K562 (cell line): ENCODE measurements around the gene CYP4F3. TPM values are rescaled to one million over a fixed set of nuclear protein-coding genes. Genes with fewer than 3 reads are reported as not detected.

Experiments
- AFF1 ChIP-seq, 2 experiments: fragments of 450-650 bp; IDR thresholded peaks; 2 replicates each; pipeline ENCODE4 v1.6.1; 2018; ENCODE audit warnings: mild to moderate bottlenecking in 2 of 2, low read depth in 1 of 2; ENCODE audit not compliant: partially characterized antibody in 2 of 2
- ARNT ChIP-seq, 2 experiments: fragments of 450-650 bp; IDR thresholded peaks; 2 replicates each; pipeline ENCODE4 v1.6.1; 2016; ENCODE audit warnings: mild to moderate bottlenecking in 1 of 2
- FOXJ2 ChIP-seq: fragments of 200-800 bp; sonication (Bioruptor generic); IDR thresholded peaks from 2 replicates; pipeline ENCODE4 v1.6.1; 2016; ENCODE audit warnings: missing genetic modification characterization, missing compliant biosample characterization
- HMGXB4 ChIP-seq: sonication (generic); formaldehyde crosslinking; IDR thresholded peaks from 2 replicates; pipeline ENCODE4 v1.8.1; 2023; ENCODE audit warnings: mild to moderate bottlenecking, missing genetic modification reagents
- JUNB ChIP-seq: fragments of 450-650 bp; formaldehyde crosslinking; conservative IDR thresholded peaks from 2 replicates; pipeline ENCODE4 v1.4.0; 2020; ENCODE audit warnings: mild to moderate bottlenecking
- MCM3 ChIP-seq: fragments of 450-650 bp; IDR thresholded peaks from 2 replicates; pipeline ENCODE4 v1.6.1; 2016
- MIER1 ChIP-seq: fragments of 450-650 bp; IDR thresholded peaks from 2 replicates; pipeline ENCODE4 v1.6.1; 2016; ENCODE audit warnings: antibody characterized with exemption, mild to moderate bottlenecking, low read depth
- NCOR1 ChIP-seq: fragments of 450-650 bp; IDR thresholded peaks from 2 replicates; pipeline ENCODE4 v1.6.1; 2016; ENCODE audit warnings: mild to moderate bottlenecking, moderate library complexity
- POLR2AphosphoS2 ChIP-seq: IDR thresholded peaks from 2 replicates; pipeline ENCODE4 v1.6.1; 2012; ENCODE audit warnings: low read length, improper control_type of control experiment
- PRMT5 ChIP-seq: sonication (generic); formaldehyde crosslinking; IDR thresholded peaks from 2 replicates; pipeline ENCODE4 v1.5.0; 2020; ENCODE audit warnings: missing genetic modification reagents
- RBM34 ChIP-seq: fragments of 200-400 bp; formaldehyde crosslinking; IDR thresholded peaks from 2 replicates; pipeline ENCODE4 v1.6.1; 2018; ENCODE audit warnings: low read length, borderline replicate concordance; ENCODE audit not compliant: insufficient read depth
- RCOR1 ChIP-seq, 2 experiments: IDR thresholded peaks; 2 replicates each; pipeline ENCODE4 v1.6.1; 2012; ENCODE audit warnings: low read depth in 2 of 2, low read length in 2 of 2, borderline replicate concordance in 1 of 2, improper control_type of control experiment in 1 of 2
- SMC3 ChIP-seq: conservative IDR thresholded peaks from 2 replicates; pipeline ENCODE4 v1.6.1; 2011; ENCODE audit warnings: low read depth, low read length, improper control_type of control experiment; ENCODE audit not compliant: insufficient read depth
- STAT5B ChIP-seq: fragments of 250-450 bp; sonication (Bioruptor Pico); IDR thresholded peaks from 2 replicates; pipeline ENCODE4 v1.8.0; 2021; ENCODE audit warnings: mild to moderate bottlenecking, inconsistent platforms
- ZEB2 ChIP-seq: fragments of 450-650 bp; IDR thresholded peaks from 2 replicates; pipeline ENCODE4 v1.6.1; 2016
- ZKSCAN8 ChIP-seq: fragments of 200-800 bp; sonication (Bioruptor generic); IDR thresholded peaks from 2 replicates; pipeline ENCODE4 v1.6.1; 2016; ENCODE audit warnings: missing genetic modification characterization, missing compliant biosample characterization
- ZNF197 ChIP-seq: fragments of 200-800 bp; sonication (Bioruptor generic); IDR thresholded peaks from 2 replicates; pipeline ENCODE4 v1.6.1; 2016; ENCODE audit warnings: low read depth, missing genetic modification characterization, missing compliant biosample characterization
- polyA plus RNA-seq, 8 experiments: library from polyadenylated mRNA; depleted of rRNA in 4 of 8; stranded (reverse) in 5 of 8; unstranded in 3 of 8; fragments of >200 nt; fragmentation: Nextera tagmentation in 2 of 8; fragmentation: Illumina TruSeq in 1 of 8; extraction: Ambion mirVana in 2 of 8; extraction: Trizol in 1 of 8; gene quantifications; 2 replicates each; pipeline versions ENCODE4 v1.2.1 to v1.2.3, GENCODE V29; 2011 to 2014; ENCODE audit warnings: inconsistent platforms in 1 of 8, missing spikeins in 1 of 8
- total RNA-seq, 7 experiments: library from RNA; depleted of rRNA in 6 of 7; stranded (reverse); fragments of >200 nt in 6 of 7; fragmentation: Illumina TruSeq in 2 of 7; extraction: Trizol in 2 of 7; gene quantifications; 2 replicates each; pipeline versions ENCODE4 v1.2.1 to v1.2.3, GENCODE V29; 2011 to 2021; ENCODE audit warnings: low replicate concordance in 1 of 7
- TF ChIP-seq, protein P1 (sequence below): fragments of 250-450 bp; sonication (Bioruptor Pico); IDR thresholded peaks from 2 replicates; pipeline ENCODE4 v1.4.0; 2020; ENCODE audit warnings: mild to moderate bottlenecking, moderate library complexity
- TF ChIP-seq, protein P2 (sequence below): sonication (generic); formaldehyde crosslinking; IDR thresholded peaks from 2 replicates; pipeline ENCODE4 v1.8.0; 2022; ENCODE audit warnings: mild to moderate bottlenecking, missing genetic modification reagents

CYP4F3 gene
- total and polyA plus RNA-seq, 9 of the 15 experiments (the other 6 are each of a cell fraction or from before 2014, with no cell fraction given) = 0.01 to 0.40 (median 0.16) TPM; not detected in 6

DNA sequence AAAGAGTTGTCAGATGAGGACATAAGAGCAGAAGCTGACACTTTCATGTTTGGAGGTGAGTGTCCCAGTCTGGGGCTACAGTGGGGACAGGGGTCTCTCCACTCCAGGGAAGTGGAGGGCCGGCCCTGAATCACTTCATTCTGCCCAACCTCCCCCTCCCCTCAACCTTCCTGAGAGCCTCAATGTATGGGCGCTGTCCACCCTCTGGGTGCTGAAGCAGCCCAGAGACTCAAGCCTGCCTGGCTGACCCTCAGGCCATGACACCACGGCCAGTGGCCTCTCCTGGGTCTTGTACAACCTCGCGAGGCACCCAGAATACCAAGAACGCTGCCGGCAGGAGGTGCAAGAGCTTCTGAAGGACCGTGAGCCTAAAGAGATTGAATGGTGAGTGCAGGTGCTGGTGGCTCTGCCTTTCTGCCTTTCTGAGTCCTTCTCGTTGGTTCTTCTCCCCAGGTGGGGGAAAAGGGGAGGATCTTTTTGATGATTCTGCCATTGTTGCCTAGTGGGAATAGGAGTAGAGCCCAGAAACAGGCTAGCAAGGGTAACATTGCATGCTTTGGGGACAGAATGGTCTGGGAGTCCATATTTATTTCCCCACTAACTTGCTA is 16.9 kb upstream of the CYP4F3 start (continued):
- TF ChIP-seq AFF1 (IDR thresholded peaks at IDR 0.05; ENCODE audit: low read depth in 1 of 2, partially characterized antibody in 2 of 2) (peak in 1 of 2 experiments; percentile 48), STAT5B (CRISPR knock-in tag) (no peak), ARNT (IDR thresholded peaks at IDR 0.05) (no peak), FOXJ2 (tag) (no peak), MIER1 (peak; percentile 94), RCOR1 (IDR thresholded peaks at IDR 0.05; ENCODE audit: borderline replicate concordance in 1 of 2, low read depth in 2 of 2, low read length in 2 of 2) (0 out of 4 replicates have a peak, but pooled peaks of 1 of the 2 experiments have one; percentile 25), ZEB2 (no peak), JUNB (CRISPR knock-in tag) (no peak), RBM34 (no peak), ZKSCAN8 (no peak), SMC3 (no peak), ZNF197 (CRISPR knock-in tag) (0 out of 2 replicates have a peak, but pooled peaks have one; percentile 32), POLR2AphosphoS2 (no peak), HMGXB4 (CRISPR knock-in tag) (peak; percentile 33; the same call in 1 of the 2 replicates), PRMT5 (CRISPR knock-in tag) (peak; percentile 89), MCM3 (no peak), NCOR1 (no peak)
- TF ChIP-seq, protein P1, sequence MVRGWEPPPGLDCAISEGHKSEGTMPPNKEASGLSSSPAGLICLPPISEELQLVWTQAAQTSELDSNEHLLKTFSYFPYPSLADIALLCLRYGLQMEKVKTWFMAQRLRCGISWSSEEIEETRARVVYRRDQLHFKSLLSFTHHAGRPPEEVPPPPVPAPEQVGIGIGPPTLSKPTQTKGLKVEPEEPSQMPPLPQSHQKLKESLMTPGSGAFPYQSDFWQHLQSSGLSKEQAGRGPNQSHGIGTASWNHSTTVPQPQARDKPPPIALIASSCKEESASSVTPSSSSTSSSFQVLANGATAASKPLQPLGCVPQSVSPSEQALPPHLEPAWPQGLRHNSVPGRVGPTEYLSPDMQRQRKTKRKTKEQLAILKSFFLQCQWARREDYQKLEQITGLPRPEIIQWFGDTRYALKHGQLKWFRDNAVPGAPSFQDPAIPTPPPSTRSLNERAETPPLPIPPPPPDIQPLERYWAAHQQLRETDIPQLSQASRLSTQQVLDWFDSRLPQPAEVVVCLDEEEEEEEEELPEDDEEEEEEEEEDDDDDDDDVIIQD (CRISPR knock-in tag) = no peak
- TF ChIP-seq, protein P2, sequence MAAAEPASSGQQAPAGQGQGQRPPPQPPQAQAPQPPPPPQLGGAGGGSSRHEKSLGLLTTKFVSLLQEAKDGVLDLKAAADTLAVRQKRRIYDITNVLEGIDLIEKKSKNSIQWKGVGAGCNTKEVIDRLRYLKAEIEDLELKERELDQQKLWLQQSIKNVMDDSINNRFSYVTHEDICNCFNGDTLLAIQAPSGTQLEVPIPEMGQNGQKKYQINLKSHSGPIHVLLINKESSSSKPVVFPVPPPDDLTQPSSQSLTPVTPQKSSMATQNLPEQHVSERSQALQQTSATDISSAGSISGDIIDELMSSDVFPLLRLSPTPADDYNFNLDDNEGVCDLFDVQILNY = no peak
